HCT116 (cell line): Measurements from ENCODE around the gene SLC23A1. TPM values are rescaled to one million over a fixed set of nuclear protein-coding genes. Genes with fewer than 3 reads are reported as not detected.
"Not testable (repeated sequence)": the region's sequence is repeated elsewhere in the genome, so short reads cannot be mapped to it uniquely, and the experiment has no call there.

Experiments used
- ATAC-seq: fragments of 200-7000 bp; cut with Tn5 transposase; 2 replicates; pipeline ENCODE4 v1.9.1; 2020; ENCODE audit warnings: mild to moderate bottlenecking, moderate library complexity
- BruUV-seq: library from RNA; stranded (reverse); fragments of 400-500 nt; replicated peaks from 2 replicates; lab custom pipeline; 2021; lab: Mats Ljungman, UMichigan
- CTCF ChIA-PET: fragments of 300-600 bp; sonication (Branson Sonifier 250); formaldehyde crosslinking; loops from one replicate; lab custom pipeline; 2021; ENCODE audit warnings: antibody characterized with exemption; lab: Charles Lee
- POLR2A ChIA-PET: fragments of 300-600, 350-600 bp; sonication (Branson Sonifier 250); formaldehyde crosslinking; loops from one replicate; lab custom pipeline; 2021; ENCODE audit warnings: antibody characterized with exemption; lab: Charles Lee
- RAD21 ChIA-PET, 2 experiments: fragments of 300-600 bp; sonication (Branson Sonifier 250); formaldehyde crosslinking; loops; one replicate each; lab custom pipeline; 2023; ENCODE audit warnings: low total read pairs in 2 of 2; ENCODE audit not compliant: uncharacterized antibody in 2 of 2, unreplicated experiment in 2 of 2, low non-redundant PET in 1 of 2; lab: Charles Lee
- DNase-seq: peaks from one replicate; pipeline ENCODE4 v3.0.0-alpha.2; 2010; ENCODE audit warnings: low read depth, low spot score
- H2AFZ ChIP-seq: fragments of 200-600 bp; shearing (Covaris generic), sonication (generic); 2 replicates; pipeline ENCODE4 v1.6.1; 2017; ENCODE audit warnings: low read depth, mixed run types, mixed read lengths, antibody characterized with exemption, low read length; ENCODE audit not compliant: poor library complexity, severe bottlenecking
- H3K27ac ChIP-seq: 2 replicates; pipeline ENCODE4 v1.5.1; 2012; ENCODE audit warnings: low read depth, low read length
- H3K27me3 ChIP-seq: fragments of 200-600 bp; sonication (generic); 2 replicates; pipeline ENCODE4 v1.6.1; 2016; ENCODE audit warnings: mixed run types, low read length, mixed read lengths; ENCODE audit not compliant: insufficient read depth
- H3K36me3 ChIP-seq, 2 experiments: fragments of 200-500 bp in 1 of 2; fragments of 200-600 bp in 1 of 2; sonication (Bioruptor generic) in 1 of 2; sonication (generic) in 1 of 2; 2 replicates each; pipeline versions ENCODE4 v1.5.1 to v1.6.1; 2014 to 2016; ENCODE audit warnings: low read length in 2 of 2, inconsistent platforms in 1 of 2, mixed read lengths in 1 of 2, mixed run types in 1 of 2; ENCODE audit not compliant: insufficient read depth in 2 of 2, control insufficient read depth in 1 of 2
- H3K4me1 ChIP-seq, 2 experiments: fragments of 200-600 bp in 1 of 2; sonication (generic) in 1 of 2; 2 replicates each; pipeline versions ENCODE4 v1.5.1 to v1.6.1; 2012 to 2017; ENCODE audit warnings: low read length in 2 of 2, inconsistent platforms in 1 of 2, mild to moderate bottlenecking in 1 of 2, mixed read lengths in 1 of 2, mixed run types in 1 of 2, moderate library complexity in 1 of 2; ENCODE audit not compliant: insufficient read depth in 2 of 2, control insufficient read depth in 1 of 2
- H3K4me2 ChIP-seq: fragments of 200-600 bp; sonication (generic); 2 replicates; pipeline ENCODE4 v1.6.1; 2017; ENCODE audit warnings: mixed run types, low read length, mixed read lengths
- H3K4me3 ChIP-seq, 2 experiments: fragments of 200-600 bp in 1 of 2; sonication (generic) in 1 of 2; replicated peaks in 1 of 2; 2 replicates each; pipeline ENCODE4 v1.5.1; 2011 to 2016; ENCODE audit warnings: low read length in 2 of 2, control low read depth in 1 of 2, low read depth in 1 of 2, mild to moderate bottlenecking in 1 of 2, mixed read lengths in 1 of 2, mixed run types in 1 of 2
- H3K79me2 ChIP-seq: fragments of 200-600 bp; sonication (generic); 2 replicates; pipeline ENCODE4 v1.6.1; 2017; ENCODE audit warnings: mild to moderate bottlenecking, mixed run types, low read length, moderate library complexity, mixed read lengths; ENCODE audit not compliant: insufficient read depth
- H3K9ac ChIP-seq: fragments of 200-600 bp; sonication (generic); 2 replicates; pipeline ENCODE4 v1.6.1; 2016; ENCODE audit warnings: low read length, mixed read lengths
- H3K9me2 ChIP-seq: fragments of 200-600 bp; sonication (generic), shearing (Covaris generic); 2 replicates; pipeline ENCODE4 v1.6.1; 2017; ENCODE audit warnings: mixed run types, mild to moderate bottlenecking, moderate library complexity; ENCODE audit not compliant: insufficient read depth
- H3K9me3 ChIP-seq, 2 experiments: fragments of 200-500 bp in 1 of 2; fragments of 200-600 bp in 1 of 2; sonication (Bioruptor generic) in 1 of 2; sonication (generic) in 1 of 2; 2 replicates each; pipeline ENCODE4 v1.6.1; 2014 to 2017; ENCODE audit warnings: low read length in 2 of 2, mixed read lengths in 2 of 2, inconsistent platforms in 1 of 2, low read depth in 1 of 2, mild to moderate bottlenecking in 1 of 2, mixed run types in 1 of 2, moderate library complexity in 1 of 2; ENCODE audit not compliant: control insufficient read depth in 1 of 2, insufficient read depth in 1 of 2
- H4K20me1 ChIP-seq: fragments of 200-600 bp; sonication (generic), shearing (Covaris generic); 2 replicates; pipeline ENCODE4 v1.6.1; 2017; ENCODE audit warnings: mixed run types, mild to moderate bottlenecking, moderate library complexity; ENCODE audit not compliant: insufficient read depth
- CEBPB ChIP-seq: IDR thresholded peaks from 2 replicates; pipeline ENCODE4 v1.6.1; 2012; ENCODE audit warnings: low read depth
- FOSL1 ChIP-seq: IDR thresholded peaks from 2 replicates; pipeline ENCODE4 v1.6.1; 2012; ENCODE audit warnings: low read depth
- RAD21 ChIP-seq: IDR thresholded peaks from 2 replicates; pipeline ENCODE4 v1.6.1; 2012; ENCODE audit warnings: low read depth, mild to moderate bottlenecking
- TCF7L2 ChIP-seq: IDR thresholded peaks from 2 replicates; pipeline ENCODE4 v1.7.0; 2011; ENCODE audit warnings: borderline replicate concordance, inconsistent platforms; ENCODE audit not compliant: insufficient read depth, insufficient read length; ENCODE audit errors: extremely low read depth
- intact Hi-C: fragments of 100-400 bp; cut with micrococcal nuclease; formaldehyde crosslinking; loops from 2 replicates; pipeline ENCODE4 v1.10.0; 2022
- total RNA-seq: library from RNA; stranded (reverse); gene quantifications from one replicate; pipeline ENCODE4 v1.2.1, GENCODE V29; 2021; ENCODE audit not compliant: unreplicated experiment
- TF ChIP-seq, protein P1 (sequence below): IDR thresholded peaks from 2 replicates; pipeline ENCODE4 v1.6.1; 2012

Gene SLC23A1
- total RNA-seq, 1 experiment from 2014 or later: not detected

DNA sequence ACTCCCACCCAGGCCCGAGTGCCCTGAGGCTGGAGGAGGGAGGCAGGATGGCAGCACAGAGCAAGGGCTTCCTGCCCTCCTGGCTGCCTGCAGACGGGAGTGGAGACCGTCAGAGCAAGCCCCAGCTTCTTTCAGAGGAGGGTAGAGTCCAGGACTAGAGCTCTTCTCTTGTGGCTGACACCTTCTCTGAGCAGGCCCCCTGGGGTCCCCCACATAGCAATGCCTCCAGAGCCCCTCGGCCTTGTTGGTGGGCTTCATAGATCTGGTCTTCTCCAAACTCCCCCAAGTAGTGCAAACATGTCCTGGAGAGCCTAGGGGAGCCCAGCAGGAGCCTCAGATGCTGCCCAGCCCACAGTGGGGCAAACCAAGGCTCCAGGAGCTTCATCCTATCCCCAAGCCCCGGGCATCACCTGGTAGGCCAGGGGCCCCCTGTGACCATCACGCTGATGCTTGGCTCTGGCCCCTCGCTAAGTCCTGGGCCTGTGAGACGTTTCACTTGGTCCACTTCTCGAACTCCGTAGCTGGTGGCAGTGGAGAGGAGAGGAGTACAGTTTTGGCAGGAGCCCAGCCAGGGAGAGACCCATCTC is 4.6 kb upstream of the SLC23A1 start:
- CTCF ChIA-PET: no interaction called here
- no peak for ATAC-seq
- H3K4me3 ChIP-seq: no peak overlapping the region

DNA sequence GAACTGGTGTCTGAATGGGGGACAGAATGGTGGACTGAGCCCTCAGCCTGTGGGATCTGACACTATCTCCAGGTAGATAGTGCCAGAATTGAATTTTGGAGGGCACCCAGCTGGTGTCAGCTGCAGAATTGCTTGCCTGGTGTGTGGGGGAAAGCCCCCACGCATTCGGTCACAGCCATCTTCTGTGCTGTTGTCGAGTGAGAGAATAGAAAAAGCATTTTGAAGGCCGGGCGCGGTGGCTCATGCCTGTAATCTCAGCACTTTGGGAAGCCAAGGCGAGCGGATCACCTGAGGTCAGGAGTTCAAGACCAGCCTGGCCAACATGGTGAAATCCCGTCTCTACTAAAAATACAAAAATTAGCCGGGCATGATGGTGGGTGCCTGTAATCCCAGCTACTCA is 3.9 kb upstream of the SLC23A1 start:
- intact Hi-C loops: not testable (repeated sequence)

More for the DNA sequence above, 4.6 kb upstream of the SLC23A1 start:
- peaks cover 18 to 27% of the 10 kb centered on the region in 2 experiments for H3K4me1 ChIP-seq
- H3K79me2 ChIP-seq: no peaks in the 10 kb centered on the region; the same call in 1 of the 2 replicates
- BruUV-seq: no TSS peak
- intact Hi-C loops: no loop called here
- RAD21 ChIA-PET: interaction anchor here in 1 of 2 experiments (1.0 kb wide), 1 partner anchor 45 kb away, joined by 5 read pairs; no protein-coding TSS in a partner anchor
- POLR2A ChIA-PET: no interaction called here
- H3K9me2 ChIP-seq: no peaks in the 10 kb centered on the region
- H3K36me3 ChIP-seq: no peaks in the 10 kb centered on the region
- H3K9ac ChIP-seq: no peak overlapping the region
- no peak overlapping the region for H3K4me2 ChIP-seq
- no peaks in the 10 kb centered on the region for H4K20me1 ChIP-seq
- H3K27ac ChIP-seq: no peak overlapping the region
- no peak for TF ChIP-seq CEBPB
- TF ChIP-seq, protein P1, sequence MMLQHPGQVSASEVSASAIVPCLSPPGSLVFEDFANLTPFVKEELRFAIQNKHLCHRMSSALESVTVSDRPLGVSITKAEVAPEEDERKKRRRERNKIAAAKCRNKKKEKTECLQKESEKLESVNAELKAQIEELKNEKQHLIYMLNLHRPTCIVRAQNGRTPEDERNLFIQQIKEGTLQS: no peak
- no peak for TF ChIP-seq FOSL1
- no peak for TF ChIP-seq TCF7L2
- no peak for TF ChIP-seq RAD21
- TF ChIP-seq, all 23 proteins: peak for 0
- H3K9me3 ChIP-seq: no peaks in the 10 kb centered on the region
- no peak overlapping the region for H2AFZ ChIP-seq
- H3K27me3 ChIP-seq: no peaks in the 10 kb centered on the region
- no peak for DNase-seq

More for the DNA sequence above, 3.9 kb upstream of the SLC23A1 start:
- H3K9me2 ChIP-seq, BruUV-seq, POLR2A ChIA-PET, H3K4me2 ChIP-seq, CTCF ChIA-PET, ATAC-seq, H3K27ac ChIP-seq, H3K27me3 ChIP-seq, DNase-seq, H3K9ac ChIP-seq, H3K36me3 ChIP-seq, RAD21 ChIA-PET, H3K4me3 ChIP-seq, H3K9me3 ChIP-seq, H4K20me1 ChIP-seq, H3K79me2 ChIP-seq, H2AFZ ChIP-seq: not testable (repeated sequence)
- peaks cover 18 to 25% of the 10 kb centered on the region in 2 experiments for H3K4me1 ChIP-seq
